ENCODE results near the gene SPRED1.

The SPRED1 gene

GRCh38 chr15:38374029-38374428 lies 121.4 kb downstream of the SPRED1 start:
- H3K27ac ChIP-seq = no peak overlapping the region
- TF ChIP-seq ZFX (IDR thresholded peaks at IDR 0.05; ENCODE audit: borderline replicate concordance) = no peak
- TF ChIP-seq, protein P1, sequence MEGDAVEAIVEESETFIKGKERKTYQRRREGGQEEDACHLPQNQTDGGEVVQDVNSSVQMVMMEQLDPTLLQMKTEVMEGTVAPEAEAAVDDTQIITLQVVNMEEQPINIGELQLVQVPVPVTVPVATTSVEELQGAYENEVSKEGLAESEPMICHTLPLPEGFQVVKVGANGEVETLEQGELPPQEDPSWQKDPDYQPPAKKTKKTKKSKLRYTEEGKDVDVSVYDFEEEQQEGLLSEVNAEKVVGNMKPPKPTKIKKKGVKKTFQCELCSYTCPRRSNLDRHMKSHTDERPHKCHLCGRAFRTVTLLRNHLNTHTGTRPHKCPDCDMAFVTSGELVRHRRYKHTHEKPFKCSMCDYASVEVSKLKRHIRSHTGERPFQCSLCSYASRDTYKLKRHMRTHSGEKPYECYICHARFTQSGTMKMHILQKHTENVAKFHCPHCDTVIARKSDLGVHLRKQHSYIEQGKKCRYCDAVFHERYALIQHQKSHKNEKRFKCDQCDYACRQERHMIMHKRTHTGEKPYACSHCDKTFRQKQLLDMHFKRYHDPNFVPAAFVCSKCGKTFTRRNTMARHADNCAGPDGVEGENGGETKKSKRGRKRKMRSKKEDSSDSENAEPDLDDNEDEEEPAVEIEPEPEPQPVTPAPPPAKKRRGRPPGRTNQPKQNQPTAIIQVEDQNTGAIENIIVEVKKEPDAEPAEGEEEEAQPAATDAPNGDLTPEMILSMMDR (IDR thresholded peaks at IDR 0.05) = no peak

DNA sequence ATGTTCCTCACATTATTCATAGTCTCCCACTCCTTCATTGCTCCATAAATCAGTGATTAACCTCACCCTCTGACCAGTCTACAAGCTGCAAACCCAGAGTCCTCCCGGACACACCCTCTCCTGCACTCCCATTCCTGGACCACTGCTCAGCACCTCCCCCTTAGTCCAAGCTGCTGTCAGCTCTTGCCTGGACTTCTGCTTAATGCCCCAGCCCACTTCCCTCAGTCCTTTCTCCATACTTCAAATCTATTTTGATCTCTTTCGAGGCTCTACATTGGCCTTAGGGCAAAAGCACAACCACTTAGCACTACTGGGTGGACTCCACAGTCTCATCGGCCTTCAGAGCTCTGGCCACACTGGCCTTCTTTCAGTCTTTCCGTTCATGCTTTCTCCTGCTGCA lies 121.9 kb downstream of the SPRED1 start:
- no peak for TF ChIP-seq ZFX (IDR thresholded peaks at IDR 0.05; ENCODE audit: borderline replicate concordance)
- TF ChIP-seq, protein P1 (IDR thresholded peaks at IDR 0.05) = no peak
- H3K27ac ChIP-seq = no peak overlapping the region

- TF ChIP-seq, protein P1 (IDR thresholded peaks at IDR 0.05) = no peak
- TF ChIP-seq ZFX (IDR thresholded peaks at IDR 0.05; ENCODE audit: borderline replicate concordance) = no peak
- no peak overlapping the region for H3K27ac ChIP-seq
Observed at GRCh38 chr15:38376081-38376480, 123.4 kb downstream of the SPRED1 start.

DNA sequence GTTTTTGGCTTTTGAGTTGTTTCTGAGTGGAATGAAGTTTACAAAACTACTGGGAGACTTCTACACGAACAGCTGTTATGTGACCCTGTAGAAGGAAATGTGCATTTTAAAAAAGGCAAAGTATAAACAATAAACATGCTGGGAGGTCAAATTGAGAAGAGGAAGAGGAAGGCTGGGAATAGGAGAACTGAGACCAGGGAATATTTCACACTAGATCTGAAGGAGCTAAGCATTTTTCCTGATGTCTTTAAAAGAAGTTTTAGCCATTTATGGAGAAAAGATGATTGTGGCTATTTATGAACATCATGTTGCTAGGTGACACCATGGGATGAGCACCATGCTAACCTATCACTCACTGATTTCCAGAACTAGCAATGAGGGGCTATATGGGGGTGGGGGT lies 125.0 kb downstream of the SPRED1 start:
- TF ChIP-seq, protein P1 (IDR thresholded peaks at IDR 0.05) = no peak
- no peak for TF ChIP-seq ZFX (IDR thresholded peaks at IDR 0.05; ENCODE audit: borderline replicate concordance)

GRCh38 chr15:38378161-38378560 lies 125.5 kb downstream of the SPRED1 start:
- no peak overlapping the region for H3K27ac ChIP-seq
- TF ChIP-seq ZFX (IDR thresholded peaks at IDR 0.05; ENCODE audit: borderline replicate concordance) = no peak
- TF ChIP-seq, protein P1 (IDR thresholded peaks at IDR 0.05) = no peak

More for the DNA sequence above, 125.0 kb downstream of the SPRED1 start:
- no peak overlapping the region for H3K27ac ChIP-seq

DNA sequence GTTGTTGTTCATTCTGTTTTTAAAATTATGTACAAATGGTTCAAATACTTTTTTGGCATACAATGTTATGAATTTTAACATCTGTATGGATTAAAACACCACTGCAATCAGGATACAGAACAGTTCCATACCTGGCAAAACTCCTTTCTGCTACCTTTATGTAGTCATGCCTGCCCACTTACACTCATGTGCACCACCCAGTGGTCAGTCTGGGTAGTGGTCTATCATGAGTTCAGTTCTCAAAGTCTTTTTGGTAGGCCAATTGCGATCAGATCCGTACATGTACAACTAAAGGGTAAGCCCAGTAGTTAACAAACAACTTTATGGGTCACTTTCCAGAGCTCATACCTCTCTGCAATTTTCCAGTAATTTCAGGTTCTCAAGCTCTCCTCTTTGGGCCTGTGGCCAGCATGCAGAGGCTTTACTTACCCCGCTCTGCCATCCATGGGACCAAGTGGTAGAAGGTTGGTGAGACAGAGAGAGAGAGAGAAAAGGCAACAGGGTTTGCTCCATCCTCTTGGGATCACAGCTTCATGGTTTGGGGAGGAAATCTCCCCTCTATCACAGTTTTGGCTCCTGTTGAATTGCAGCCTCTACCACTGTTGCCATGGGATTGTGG lies 137.4 kb downstream of the SPRED1 start:
- TF ChIP-seq, protein P1 (IDR thresholded peaks at IDR 0.05) = peak; percentile 90
- TF ChIP-seq ZFX (IDR thresholded peaks at IDR 0.05; ENCODE audit: borderline replicate concordance) = no peak
- no peak overlapping the region for H3K27ac ChIP-seq

DNA sequence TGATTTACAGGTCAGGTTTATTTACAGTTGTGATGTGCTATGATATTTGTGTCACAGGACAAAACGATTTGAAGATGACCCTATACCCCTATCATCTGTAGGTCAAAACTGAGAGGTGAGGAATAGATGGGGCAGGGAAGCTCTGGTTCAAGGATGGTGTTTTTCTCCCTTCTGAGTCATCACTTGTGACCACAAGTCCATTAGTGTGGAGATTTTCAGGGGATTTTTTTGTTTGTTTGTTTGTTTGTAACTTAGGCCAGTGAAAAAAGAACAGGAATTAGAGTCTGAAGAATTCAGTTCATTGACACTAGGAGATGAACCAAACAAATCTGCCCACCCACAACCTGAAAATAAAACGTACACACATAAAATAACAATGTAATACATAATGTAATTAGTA lies 138.6 kb downstream of the SPRED1 start:
- no peak overlapping the region for H3K27ac ChIP-seq
- no peak for TF ChIP-seq ZFX (IDR thresholded peaks at IDR 0.05; ENCODE audit: borderline replicate concordance)
- TF ChIP-seq, protein P1 (IDR thresholded peaks at IDR 0.05) = no peak

Measured in 22Rv1 (cell line).